KOPT-K1 (cell line): ENCODE measurements around the gene SH3BP1.
"Not testable (repeated sequence)": the region's sequence is repeated elsewhere in the genome, so short reads cannot be mapped to it uniquely, and the experiment has no call there.

Experiments
- H3K27ac ChIP-seq: fragments of 200-600 bp; sonication (generic); 2 replicates; pipeline ENCODE4 v1.5.1; 2016; ENCODE audit warnings: antibody characterized with exemption, mild to moderate bottlenecking, low read depth, low read length; ENCODE audit not compliant: poor library complexity, severe bottlenecking
- H3K36me3 ChIP-seq: fragments of 200-600 bp; sonication (generic); 2 replicates; pipeline ENCODE4 v1.5.1; 2017; ENCODE audit warnings: antibody characterized with exemption, mild to moderate bottlenecking, low read length, moderate library complexity; ENCODE audit not compliant: insufficient read depth
- H3K9me3 ChIP-seq: fragments of 200-600 bp; sonication (generic); 2 replicates; pipeline ENCODE4 v1.5.1; 2017; ENCODE audit warnings: antibody characterized with exemption, low read length, mild to moderate bottlenecking; ENCODE audit not compliant: insufficient read depth, poor library complexity, severe bottlenecking

The SH3BP1 gene

DNA sequence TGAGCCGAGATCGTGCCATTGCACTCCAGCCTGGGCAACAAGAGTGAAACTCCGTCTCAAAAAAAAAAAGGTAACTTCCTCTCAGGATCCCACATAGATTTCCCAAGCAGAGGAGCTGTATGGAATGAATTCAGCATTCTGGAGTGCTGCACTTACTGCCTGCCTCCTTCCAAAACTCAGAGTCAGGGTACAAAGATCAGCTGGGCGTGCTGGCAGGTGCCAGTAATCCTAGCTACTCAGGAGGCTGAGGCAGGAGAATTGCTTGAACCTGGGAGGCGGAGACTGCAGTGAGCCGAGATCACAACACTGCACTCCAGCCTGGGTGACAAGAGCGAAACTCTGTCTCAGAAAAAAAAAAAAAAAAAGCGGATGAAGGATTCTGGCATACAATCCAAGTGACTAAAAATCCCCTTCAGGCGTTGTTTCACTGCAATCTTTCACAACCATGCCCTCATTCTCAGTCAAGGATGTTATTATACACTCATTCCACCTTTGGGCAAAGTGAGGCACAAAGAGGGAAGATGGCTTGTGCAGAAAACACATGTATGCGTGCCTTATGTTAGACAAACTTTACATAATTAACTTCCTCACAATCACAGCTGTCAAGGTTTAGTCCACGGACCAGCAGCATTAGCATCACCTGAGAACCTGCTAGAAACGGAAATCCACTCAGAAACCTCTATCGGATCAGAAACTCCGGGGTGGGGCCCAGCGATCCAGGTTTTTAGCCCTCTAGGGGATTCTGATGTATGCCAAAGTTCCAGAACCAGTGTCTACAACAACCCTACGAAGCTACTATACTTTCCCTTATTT is 45.5 kb downstream of the SH3BP1 start:
- Histone ChIP-seq H3K36me3 (peaks cover 19% of the 10 kb centered on the region), H3K9me3 (no peaks in the 10 kb centered on the region), H3K27ac (no peak overlapping the region)

GRCh38 chr22:37686002-37686982 is 46.8 kb downstream of the SH3BP1 start, which contains the start of gene NOL12:
Gene NOL12 (plus strand): TSS chr22:37686343. CDS start chr22:37686393, 50 bp downstream.
- peaks cover 32% of the 10 kb centered on the region for H3K36me3 ChIP-seq
- H3K27ac ChIP-seq: peak within 1 kb of the TSS; percentile 87
- no peaks in the 10 kb centered on the region for H3K9me3 ChIP-seq

GRCh38 chr22:37690407-37690806 is 50.9 kb downstream of the SH3BP1 start:
- Histone ChIP-seq H3K27ac (no peak overlapping the region), H3K36me3 (peaks cover 70% of the 10 kb centered on the region), H3K9me3 (no peaks in the 10 kb centered on the region)

GRCh38 chr22:37690901-37691504 is 51.5 kb downstream of the SH3BP1 start:
- Histone ChIP-seq H3K27ac (no peak overlapping the region), H3K9me3 (no peaks in the 10 kb centered on the region), H3K36me3 (peaks cover 75% of the 10 kb centered on the region)

- H3K36me3 ChIP-seq: peaks cover 75% of the 10 kb centered on the region
These were observed 53.3 kb downstream of the SH3BP1 start for GRCh38 chr22:37692627-37693285.

DNA sequence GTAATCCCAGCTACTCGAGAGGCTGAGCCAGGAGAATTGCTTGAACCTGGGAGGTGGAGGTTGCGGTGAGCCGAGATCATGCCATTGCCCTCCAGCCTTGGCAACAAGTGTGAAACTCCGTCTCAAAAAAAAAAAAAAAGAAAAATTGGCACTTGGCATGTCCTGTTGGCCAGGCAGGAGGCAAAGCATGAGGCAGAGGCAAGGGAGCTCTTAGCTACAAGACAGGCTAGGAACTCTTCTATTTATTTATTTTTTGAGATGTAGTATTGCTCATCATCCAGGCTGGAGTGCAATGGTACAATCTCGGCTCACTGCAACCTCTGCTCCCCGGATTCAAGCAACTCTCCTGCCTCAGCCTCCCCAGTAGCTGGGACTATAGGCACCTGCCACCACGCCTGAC is 54.7 kb downstream of the SH3BP1 start:
- H3K27ac ChIP-seq, H3K9me3 ChIP-seq: not testable (repeated sequence)
- peaks cover 62% of the 10 kb centered on the region for H3K36me3 ChIP-seq

More at GRCh38 chr22:37692627-37693285, 53.3 kb downstream of the SH3BP1 start:
- no peak overlapping the region for H3K27ac ChIP-seq
- H3K9me3 ChIP-seq: no peaks in the 10 kb centered on the region

GRCh38 chr22:37696260-37696656 is 56.8 kb downstream of the SH3BP1 start:
- H3K27ac ChIP-seq, H3K9me3 ChIP-seq: not testable (repeated sequence)
- peaks cover 43% of the 10 kb centered on the region for H3K36me3 ChIP-seq

- H3K27ac ChIP-seq: no peak within 1 kb of the TSS
- peaks cover 37% of the 10 kb centered on the region for H3K36me3 ChIP-seq
These were observed 57.4 kb downstream of the SH3BP1 start, which contains the start of gene TRIOBP for GRCh38 chr22:37696657-37697537. Gene TRIOBP (plus strand): TSS chr22:37697048. CDS start chr22:37701366, 4,318 bp downstream.

GRCh38 chr22:37697538-37697835 is 58.0 kb downstream of the SH3BP1 start:
- Histone ChIP-seq H3K27ac (no peak overlapping the region), H3K36me3 (peaks cover 31% of the 10 kb centered on the region), H3K9me3 (no peaks in the 10 kb centered on the region)

More at GRCh38 chr22:37696657-37697537, 57.4 kb downstream of the SH3BP1 start, which contains the start of gene TRIOBP:
- H3K9me3 ChIP-seq: no peaks in the 10 kb centered on the region

GRCh38 chr22:37701141-37701786 is 61.8 kb downstream of the SH3BP1 start:
- no peaks in the 10 kb centered on the region for H3K9me3 ChIP-seq
- H3K27ac ChIP-seq: no peak overlapping the region
- H3K36me3 ChIP-seq: no peaks in the 10 kb centered on the region; the same call in 1 of the 2 replicates

DNA sequence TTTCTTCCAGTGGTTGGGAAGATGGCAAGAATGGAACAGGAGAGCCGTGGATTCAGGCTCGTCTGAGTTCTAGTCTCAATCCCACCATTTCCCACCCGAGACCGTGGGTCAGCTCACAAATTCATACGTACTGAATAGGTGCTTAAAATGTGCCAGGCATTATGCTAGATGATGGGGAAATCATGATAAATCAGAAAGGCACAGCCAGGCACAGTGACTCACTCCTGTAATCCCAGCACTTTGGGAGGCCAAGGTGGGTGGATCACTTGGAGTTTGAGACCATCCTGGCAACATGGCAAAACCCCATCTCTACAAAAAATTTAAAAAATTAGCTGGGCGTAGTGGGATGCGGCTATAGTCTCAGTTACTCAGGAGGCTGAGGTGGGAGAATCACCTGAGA is 64.4 kb downstream of the SH3BP1 start:
- Histone ChIP-seq H3K36me3 (no peaks in the 10 kb centered on the region; the same call in 1 of the 2 replicates), H3K27ac (no peak overlapping the region)

GRCh38 chr22:37704645-37705044 is 65.2 kb downstream of the SH3BP1 start:
- Histone ChIP-seq H3K27ac (no peak overlapping the region), H3K36me3 (no peaks in the 10 kb centered on the region; the same call in 1 of the 2 replicates), H3K9me3 (no peaks in the 10 kb centered on the region)

More for the DNA sequence above, 64.4 kb downstream of the SH3BP1 start:
- H3K9me3 ChIP-seq: no peaks in the 10 kb centered on the region

DNA sequence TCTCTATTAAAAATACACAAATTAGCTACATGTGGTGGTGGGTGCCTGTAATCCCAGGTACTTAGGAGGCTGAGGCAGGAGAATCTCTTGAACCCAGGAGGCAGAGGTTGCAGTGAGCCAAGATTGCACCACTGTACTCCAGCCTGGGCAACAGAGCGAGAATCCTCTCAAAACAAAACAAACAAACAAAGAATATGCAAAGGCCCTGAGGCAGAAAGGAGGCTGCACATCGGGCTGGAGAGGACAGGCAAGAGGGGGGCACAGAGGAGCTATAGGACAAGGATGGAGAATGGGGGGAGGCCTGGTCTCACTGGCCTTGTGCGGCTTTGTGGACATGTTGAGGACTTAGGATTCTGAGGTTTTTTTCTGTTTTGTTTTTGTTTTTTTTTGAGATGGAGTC is 65.7 kb downstream of the SH3BP1 start:
- no peaks in the 10 kb centered on the region; the same call in 1 of the 2 replicates for H3K36me3 ChIP-seq

More for the DNA sequence above, 65.7 kb downstream of the SH3BP1 start:
- no peaks in the 10 kb centered on the region for H3K9me3 ChIP-seq
- no peak overlapping the region for H3K27ac ChIP-seq
